Adipose tissue (tissue), 3 donors: ENCODE data around the gene ASZ1. TPM values are rescaled to one million over a fixed set of nuclear protein-coding genes. Genes with fewer than 3 reads are reported as not detected.

Source experiments
- polyA plus RNA-seq, 3 donors: library from polyadenylated mRNA; stranded (reverse); fragments of 200-250 nt; gene quantifications; one replicate each; pipeline ENCODE4 v1.2.3, GENCODE V29; 2013
- donor health status: healthy with polysubstance abuse.
- donor health status: Bipolar disorder and iron deficiency.
- donor health status: healthy.

Gene ASZ1
- polyA plus RNA-seq, 3 donors, result not detected

Other genes starting within 250 kb of the ASZ1 start
- gene WNT2, start 104.4 kb downstream of the ASZ1 start, polyA plus RNA-seq, result 1 to 10 TPM in 1 of 3 donors, under 1 TPM in 2; 0.13 to 1.0 (median 0.25) TPM
- 10 to 100 TPM in 1 of 3 donors, under 1 TPM in 1, not detected in 1; 0.22 to 93.6 TPM for gene CFTR, start 52.5 kb upstream of the ASZ1 start, polyA plus RNA-seq